Peyer's patch (tissue), 4 donors: ENCODE measurements around the gene RNU6-1. TPM values are rescaled to one million over a fixed set of nuclear protein-coding genes. Genes with fewer than 3 reads are reported as not detected.
A peak's percentile ranks its signal among the peaks of the same experiment; 100 is the strongest.

ENCODE experiments used
- DNase-seq, 3 donors: peaks; one replicate each; pipeline ENCODE4 v3.0.0-alpha.2; 2017 to 2019
- H3K27ac ChIP-seq, 4 donors: fragments of 200-600 bp; sonication (generic); one replicate each; pipeline ENCODE4 v1.5.1; 2016 to 2019
- H3K27me3 ChIP-seq, 2 donors: fragments of 200-600 bp; sonication (generic); one replicate each; pipeline ENCODE4 v1.5.1; 2019
- H3K36me3 ChIP-seq, 3 donors: fragments of 200-600 bp; sonication (generic); one replicate each; pipeline ENCODE4 v1.5.1; 2016 to 2019
- H3K4me1 ChIP-seq, 4 donors: fragments of 200-600 bp; sonication (generic); one replicate each; pipeline ENCODE4 v1.5.1; 2016 to 2019
- H3K4me3 ChIP-seq, 4 donors: fragments of 200-600 bp; sonication (generic); 1 replicate in 3 of 4; 2 replicates in 1 of 4; pipeline ENCODE4 v1.5.1; 2016 to 2019; ENCODE audit warnings: mild to moderate bottlenecking in 1 of 4
- H3K9me3 ChIP-seq, 4 donors: fragments of 200-600 bp; sonication (generic); one replicate each; pipeline ENCODE4 v1.5.1; 2016 to 2019; ENCODE audit warnings: mild to moderate bottlenecking in 1 of 4
- CTCF ChIP-seq, 6 experiments: fragments of 450-650 bp in 4 of 6; fragments of 200-600 bp in 2 of 6; sonication (generic) in 1 of 6; IDR thresholded peaks; one replicate each; pipeline ENCODE4 v1.5.1; 2017 to 2019; ENCODE audit warnings: antibody characterized with exemption in 6 of 6, mild to moderate bottlenecking in 3 of 6, moderate library complexity in 1 of 6
- POLR2A ChIP-seq, 2 donors: fragments of 450-650 bp; IDR thresholded peaks; one replicate each; pipeline ENCODE4 v1.5.1; 2017; ENCODE audit warnings: antibody characterized with exemption in 2 of 2, mild to moderate bottlenecking in 2 of 2, moderate library complexity in 2 of 2
- total RNA-seq, 4 donors: library from RNA; depleted of rRNA; stranded (reverse); fragments of >200 nt; gene quantifications; one replicate each; pipeline ENCODE4 v1.1.0, GENCODE V29; 2016

The RNU6-1 gene
- total RNA-seq, 4 donors from 2014 or later: not detected

DNA sequence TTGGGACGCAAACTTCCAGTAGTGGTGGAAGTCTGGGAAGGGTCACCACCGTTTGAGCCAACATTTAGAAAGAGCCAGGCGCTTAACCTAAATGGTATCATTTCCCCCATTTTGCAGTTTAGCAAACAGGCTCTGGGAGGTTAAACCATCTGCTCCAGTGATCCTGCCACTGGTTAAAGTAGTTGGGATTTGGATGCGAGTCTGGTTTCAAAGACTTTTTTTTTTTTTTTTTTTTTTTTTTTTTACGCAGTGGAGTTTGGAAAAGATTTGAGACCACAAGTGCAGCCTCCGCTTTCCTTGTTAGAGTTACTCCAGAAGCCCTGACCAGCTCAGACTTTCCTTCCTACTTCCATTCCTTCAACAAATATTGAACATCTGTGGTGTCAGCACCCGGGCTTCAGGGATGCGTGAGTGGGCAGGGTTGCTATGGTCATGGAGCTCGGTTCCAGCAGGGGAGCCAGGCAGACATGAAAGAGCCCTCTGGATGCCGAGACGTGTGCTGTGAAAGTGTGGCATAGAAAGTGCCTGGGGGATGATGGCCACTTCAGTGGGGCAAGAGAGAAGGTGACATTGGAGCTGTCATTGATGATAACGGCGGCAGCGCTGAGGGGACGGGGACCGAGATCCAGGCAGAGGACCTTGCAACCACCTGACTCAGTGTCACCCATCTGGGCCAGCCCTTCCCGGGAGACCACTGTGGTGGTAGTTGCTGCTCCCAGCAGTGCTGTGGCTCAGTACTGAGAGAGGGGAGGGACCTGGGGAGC is 1.1 kb upstream of the RNU6-1 start:
- no peak for TF ChIP-seq POLR2A (IDR thresholded peaks at IDR 0.05)
- no peak for TF ChIP-seq CTCF (IDR thresholded peaks at IDR 0.05)
- Histone ChIP-seq H3K4me3 (peak overlapping the region; percentile 69 to 95 (median 86)), H3K36me3 (no peaks in the 10 kb centered on the region), H3K9me3 (no peaks in the 10 kb centered on the region), H3K27me3 (peaks cover 0 to 1% of the 10 kb centered on the region in 2 donors), H3K27ac (peak overlapping the region; percentile 93 to 99 (median 96)), H3K4me1 (peaks cover 0 to 21% (median 4%) of the 10 kb centered on the region in 4 donors)
- DNase-seq: peak in 1 of 3 donors; percentile 56

DNA sequence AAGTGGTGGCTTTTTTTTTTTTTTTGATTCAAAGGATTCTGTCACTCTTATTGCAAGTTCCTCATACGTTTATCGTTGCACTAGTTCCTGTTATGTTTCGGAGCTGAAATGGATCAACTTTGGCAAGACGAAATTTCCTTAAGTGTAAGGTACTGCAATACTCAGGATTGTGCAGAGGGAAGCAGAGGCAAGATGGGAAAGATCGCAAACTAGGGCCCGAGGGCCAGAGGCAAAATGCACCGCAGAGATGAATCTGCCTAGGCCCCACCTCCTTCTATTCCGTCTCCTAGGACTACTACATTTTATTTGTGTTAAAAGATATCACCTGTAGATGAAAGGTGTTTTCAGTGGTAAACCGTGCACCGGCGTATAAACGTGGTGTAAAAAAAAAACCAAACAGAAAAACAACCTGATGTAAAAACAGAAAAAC is 331 bp downstream of the RNU6-1 start:
- H3K36me3 ChIP-seq: no peaks in the 10 kb centered on the region
- peaks cover 0 to 15% of the 10 kb centered on the region in 2 donors for H3K27me3 ChIP-seq
- peak in 1 of 3 donors; percentile 53 for DNase-seq
- peak overlapping the region; percentile 93 to 99 (median 96) for H3K27ac ChIP-seq
- peak overlapping the region; percentile 69 to 95 (median 86) for H3K4me3 ChIP-seq
- H3K9me3 ChIP-seq: no peaks in the 10 kb centered on the region
- H3K4me1 ChIP-seq: peaks cover 0 to 35% (median 15%) of the 10 kb centered on the region in 4 donors
- no peak for TF ChIP-seq CTCF (IDR thresholded peaks at IDR 0.05)
- no peak for TF ChIP-seq POLR2A (IDR thresholded peaks at IDR 0.05)

DNA sequence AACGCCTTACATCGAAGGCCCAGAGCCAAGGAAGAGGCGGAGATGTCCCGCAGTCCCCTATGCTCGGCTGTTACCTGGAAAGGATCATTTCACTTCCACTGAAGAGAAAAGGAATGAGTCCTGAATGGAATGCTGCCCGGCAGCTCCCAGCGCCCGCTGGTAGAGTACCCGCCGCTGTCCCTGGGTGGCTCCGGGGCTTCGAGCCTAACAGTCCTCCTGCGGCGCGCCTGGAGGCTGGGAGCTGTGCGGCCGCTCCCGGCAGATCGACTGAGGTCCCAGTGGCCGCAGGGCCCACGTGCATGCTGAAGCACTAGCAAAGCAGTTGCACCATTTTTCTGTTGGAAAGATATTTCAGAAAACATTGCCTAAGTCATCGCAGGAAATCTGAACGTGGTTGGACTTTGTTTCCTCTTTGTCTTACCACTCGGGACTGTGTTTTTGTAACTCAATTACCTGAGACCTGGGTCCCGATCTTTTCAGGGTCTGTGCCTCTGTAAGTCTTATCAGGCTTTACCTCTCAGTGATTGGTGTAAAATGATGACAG is 984 bp downstream of the RNU6-1 start:
- H3K4me1 ChIP-seq: peaks cover 3 to 42% (median 19%) of the 10 kb centered on the region in 4 donors
- peak overlapping the region; percentile 27 to 99 (median 96) for H3K27ac ChIP-seq

DNA sequence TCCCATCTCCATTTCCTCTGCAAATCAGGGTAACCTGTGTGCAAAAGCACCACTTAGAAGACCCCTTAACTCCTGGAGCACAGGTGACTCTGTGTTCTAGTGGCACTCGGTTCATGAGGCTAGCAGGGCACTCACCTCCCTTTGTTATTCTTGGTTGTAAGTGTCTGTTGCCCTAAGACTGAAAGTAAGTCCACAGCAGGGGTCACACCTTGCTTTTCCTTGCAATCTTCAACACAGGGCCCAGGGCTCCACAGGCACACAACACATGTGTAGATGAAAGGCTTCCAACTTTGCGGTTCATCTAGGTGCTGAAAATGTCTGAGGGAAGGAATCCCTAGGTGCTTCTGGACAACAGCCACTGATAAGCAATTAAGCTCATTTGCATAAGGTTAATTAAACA is 2.9 kb downstream of the RNU6-1 start:
- Histone ChIP-seq H3K27ac (no peak overlapping the region), H3K27me3 (peaks cover 4 to 36% of the 10 kb centered on the region in 2 donors), H3K9me3 (no peaks in the 10 kb centered on the region), H3K36me3 (no peaks in the 10 kb centered on the region), H3K4me3 (no peak overlapping the region), H3K4me1 (peaks cover 6 to 58% (median 31%) of the 10 kb centered on the region in 4 donors)
- no peak for TF ChIP-seq POLR2A (IDR thresholded peaks at IDR 0.05)
- TF ChIP-seq CTCF (IDR thresholded peaks at IDR 0.05): no peak
- no peak for DNase-seq

More for the DNA sequence above, 984 bp downstream of the RNU6-1 start:
- TF ChIP-seq CTCF (IDR thresholded peaks at IDR 0.05) (peak in 2 of 6 experiments; percentile 9 to 21), POLR2A (IDR thresholded peaks at IDR 0.05) (no peak)
- Histone ChIP-seq H3K9me3 (no peaks in the 10 kb centered on the region), H3K27me3 (peaks cover 0 to 19% of the 10 kb centered on the region in 2 donors), H3K36me3 (no peaks in the 10 kb centered on the region), H3K4me3 (peak overlapping the region; percentile 42 to 95 (median 86))
- peak; percentile 26 to 71 (median 64) for DNase-seq

DNA sequence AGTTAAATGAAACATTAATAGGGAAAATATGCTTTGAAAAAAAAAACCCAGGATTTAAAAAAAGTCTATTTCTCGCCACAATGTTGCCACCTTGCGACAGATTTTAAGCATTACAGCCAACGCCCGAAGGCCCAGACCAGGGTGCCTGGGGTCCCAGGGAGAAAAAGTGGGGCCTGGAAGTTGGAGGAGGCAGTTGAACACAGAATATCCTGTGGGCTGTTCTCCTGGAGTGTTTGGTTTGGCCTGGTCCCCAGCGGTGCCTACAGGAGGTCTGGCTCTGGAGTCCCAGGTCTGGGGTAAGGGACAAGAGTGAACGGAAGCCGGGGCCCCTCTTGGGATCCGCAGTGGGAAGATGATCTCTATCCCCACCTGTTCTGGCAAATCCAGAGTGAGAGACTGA is 3.4 kb downstream of the RNU6-1 start:
- no peak overlapping the region for H3K27ac ChIP-seq
- H3K9me3 ChIP-seq: no peaks in the 10 kb centered on the region
- H3K36me3 ChIP-seq: no peaks in the 10 kb centered on the region
- peaks cover 6 to 57% (median 31%) of the 10 kb centered on the region in 4 donors for H3K4me1 ChIP-seq
- peak overlapping the region; percentile 30 to 53 (median 48) for H3K4me3 ChIP-seq
- peak; percentile 55 to 82 (median 63) for DNase-seq
- H3K27me3 ChIP-seq: peaks cover 4 to 39% of the 10 kb centered on the region in 2 donors
- no peak for TF ChIP-seq POLR2A (IDR thresholded peaks at IDR 0.05)
- peak; percentile 61 to 88 (median 74) for TF ChIP-seq CTCF (IDR thresholded peaks at IDR 0.05)
